Stimulated activated naive CD8-positive, alpha-beta T cell treated with anti-CD3 and anti-CD28 coated beads, Interleukin-15, Interleukin-2, amounts not matched to agents 100 ng/mL and 50 ng/mL, for 24 hours (primary cell): ENCODE results near the gene DDX4.
A peak's percentile ranks its signal among the peaks of the same experiment; 100 is the strongest.
"Not testable (repeated sequence)": the region's sequence is repeated elsewhere in the genome, so short reads cannot be mapped to it uniquely, and the experiment has no call there.

Source experiments
- H3K27ac Mint-ChIP-seq: one replicate; pipeline ENCODE4 v1.8.0; 2021; ENCODE audit warnings: mild to moderate bottlenecking, mixed read lengths
- H3K27me3 Mint-ChIP-seq: one replicate; pipeline ENCODE4 v1.8.0; 2021; ENCODE audit warnings: mixed read lengths
- H3K36me3 Mint-ChIP-seq: one replicate; pipeline ENCODE4 v1.8.0; 2021; ENCODE audit warnings: low read depth, mixed read lengths
- H3K4me1 Mint-ChIP-seq: one replicate; pipeline ENCODE4 v1.8.0; 2021; ENCODE audit warnings: low read depth, mixed read lengths
- H3K4me3 Mint-ChIP-seq: one replicate; pipeline ENCODE4 v1.8.0; 2021; ENCODE audit warnings: mild to moderate bottlenecking, mixed read lengths
- H3K9me3 Mint-ChIP-seq: one replicate; pipeline ENCODE4 v1.8.0; 2021; ENCODE audit warnings: mixed read lengths

The DDX4 gene

DNA sequence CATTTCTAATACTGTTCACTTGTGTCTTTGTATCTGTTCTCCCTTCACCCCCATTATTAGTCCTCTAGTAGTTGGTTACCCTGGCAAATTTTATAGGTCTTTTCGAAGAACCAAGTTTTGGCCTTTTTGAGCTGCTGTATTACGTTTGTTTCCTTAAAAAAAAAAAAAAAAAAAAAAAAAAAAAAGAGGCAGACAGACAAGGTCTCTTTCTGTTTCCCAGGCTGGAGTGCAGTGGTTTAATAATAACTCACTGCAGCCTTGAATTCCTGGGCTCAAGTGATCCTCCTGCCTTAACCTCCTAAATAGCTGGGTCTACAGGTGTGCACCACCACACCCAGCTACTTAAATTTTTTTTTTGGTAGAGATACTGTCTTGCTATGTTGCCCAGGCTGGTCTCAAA lies 20.9 kb downstream of the DDX4 start:
- Mint-ChIP-seq H3K27me3 (peaks cover 30% of the 10 kb centered on the region), H3K4me3 (no peak overlapping the region)

DNA sequence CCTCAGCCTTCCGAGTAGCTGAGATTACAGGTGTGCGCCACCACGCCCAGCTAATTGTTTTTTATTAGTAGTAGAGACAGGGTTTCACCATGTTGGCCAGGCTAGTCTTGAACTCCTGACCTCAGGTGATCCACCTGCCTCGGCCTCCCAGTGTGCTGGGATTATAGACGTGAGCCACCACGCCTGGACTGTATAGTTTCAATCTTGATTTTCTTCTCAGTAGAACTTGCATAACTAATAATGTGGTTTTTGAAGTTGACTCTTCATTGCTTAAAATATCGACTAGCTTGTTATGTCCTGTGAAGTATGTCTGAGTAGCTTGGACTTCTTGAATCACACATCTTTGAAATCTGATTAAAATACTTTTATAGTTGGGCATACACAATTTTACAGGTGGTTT lies 23.9 kb downstream of the DDX4 start:
- H3K27ac Mint-ChIP-seq, H3K36me3 Mint-ChIP-seq, H3K9me3 Mint-ChIP-seq, H3K4me3 Mint-ChIP-seq: not testable (repeated sequence)
- Mint-ChIP-seq H3K27me3 (peaks cover 26% of the 10 kb centered on the region), H3K4me1 (peaks cover 20% of the 10 kb centered on the region)

More for the DNA sequence above, 20.9 kb downstream of the DDX4 start:
- H3K4me1 Mint-ChIP-seq: peaks cover 14% of the 10 kb centered on the region
- no peaks in the 10 kb centered on the region for H3K36me3 Mint-ChIP-seq
- H3K9me3 Mint-ChIP-seq: no peaks in the 10 kb centered on the region
- no peak overlapping the region for H3K27ac Mint-ChIP-seq

DNA sequence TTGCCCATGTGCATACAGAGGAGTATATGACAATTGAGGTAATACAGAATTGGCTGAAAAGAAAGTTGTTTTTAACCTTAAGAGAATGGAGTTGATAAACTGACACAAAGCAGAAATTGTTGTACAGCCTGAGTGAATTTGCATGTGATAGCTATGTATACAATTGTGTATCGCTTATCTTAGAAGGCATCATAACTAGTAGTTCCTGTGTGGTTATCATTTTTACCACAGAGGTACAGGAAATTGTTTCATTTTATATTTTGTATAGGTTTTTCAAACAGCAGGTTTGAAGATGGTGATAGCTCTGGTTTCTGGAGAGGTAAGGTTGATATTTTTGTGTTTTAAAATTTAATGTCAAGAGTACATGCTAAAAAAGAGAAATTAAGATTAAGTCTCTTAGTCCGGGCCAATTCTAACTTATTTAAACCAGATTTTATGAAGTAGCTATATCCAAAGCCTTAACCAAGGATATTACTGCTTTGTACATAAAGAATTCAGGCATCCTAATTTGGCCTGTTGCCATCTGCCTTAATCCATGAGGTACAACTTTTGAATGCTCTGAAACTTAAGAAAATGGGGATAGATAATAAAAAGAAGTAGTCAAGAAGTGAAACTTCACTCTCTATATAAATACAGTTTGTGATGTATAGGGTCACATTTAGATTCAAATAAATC lies 26.0 kb downstream of the DDX4 start:
- Mint-ChIP-seq H3K27ac (no peak overlapping the region), H3K4me3 (no peak overlapping the region), H3K36me3 (no peaks in the 10 kb centered on the region), H3K9me3 (no peaks in the 10 kb centered on the region), H3K27me3 (peaks cover 26% of the 10 kb centered on the region), H3K4me1 (peaks cover 10% of the 10 kb centered on the region)

GRCh38 chr5:55768279-55768678 lies 30.4 kb downstream of the DDX4 start:
- Mint-ChIP-seq H3K36me3 (no peaks in the 10 kb centered on the region), H3K4me1 (peaks cover 27% of the 10 kb centered on the region), H3K4me3 (no peak overlapping the region), H3K9me3 (no peaks in the 10 kb centered on the region), H3K27me3 (peaks cover 10% of the 10 kb centered on the region), H3K27ac (no peak overlapping the region)

DNA sequence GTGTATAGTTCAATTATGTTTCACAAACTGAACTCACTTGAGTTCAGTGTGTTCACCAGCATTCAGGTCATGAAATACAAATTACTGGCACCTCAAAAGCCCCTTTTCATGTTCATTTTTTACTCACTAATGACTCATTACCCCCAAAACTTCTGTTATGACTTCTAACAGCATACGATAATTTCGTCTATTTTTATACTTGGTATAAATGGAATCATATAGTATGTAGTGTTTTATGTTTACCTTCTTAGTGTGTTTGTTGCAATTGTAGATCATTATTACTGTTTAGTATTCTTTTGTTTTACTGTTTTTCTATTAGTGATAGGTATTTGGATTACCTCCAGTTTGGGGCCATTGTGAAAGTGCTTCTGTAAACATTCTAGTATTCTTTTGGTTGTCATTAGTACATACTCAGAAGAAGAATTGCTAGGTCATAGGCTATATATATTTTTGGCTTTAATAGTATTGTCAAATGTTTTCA lies 33.4 kb downstream of the DDX4 start:
- Mint-ChIP-seq H3K4me1 (peaks cover 16% of the 10 kb centered on the region), H3K4me3 (peak overlapping the region; percentile 47), H3K36me3 (no peaks in the 10 kb centered on the region), H3K9me3 (no peaks in the 10 kb centered on the region), H3K27me3 (peaks cover 7% of the 10 kb centered on the region), H3K27ac (peak overlapping the region; percentile 45)

- Mint-ChIP-seq H3K9me3 (no peaks in the 10 kb centered on the region), H3K27me3 (peaks cover 12% of the 10 kb centered on the region), H3K27ac (no peak overlapping the region), H3K4me1 (peaks cover 16% of the 10 kb centered on the region), H3K36me3 (no peaks in the 10 kb centered on the region), H3K4me3 (no peak overlapping the region)
Measured at GRCh38 chr5:55773057-55773456, 35.2 kb downstream of the DDX4 start.

DNA sequence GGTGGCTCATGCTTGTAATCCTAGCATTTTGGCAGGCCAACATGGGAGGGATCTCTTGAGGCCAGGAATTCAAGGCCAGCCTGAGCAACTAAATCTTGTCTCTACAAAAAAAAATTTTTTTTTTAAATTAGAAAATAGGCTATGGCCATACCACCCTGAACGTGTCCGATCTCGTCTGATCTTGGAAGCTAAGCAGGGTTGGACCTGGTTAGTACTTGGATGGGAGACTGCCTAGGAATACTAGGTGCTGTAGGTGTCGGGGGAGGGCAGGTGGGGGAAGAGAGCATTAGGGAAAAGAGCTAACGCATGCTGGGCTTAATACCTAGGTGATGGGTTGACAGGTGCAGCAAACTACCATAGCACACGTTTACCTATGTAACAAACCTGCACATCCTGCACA lies 39.5 kb downstream of the DDX4 start:
- no peak overlapping the region for H3K4me3 Mint-ChIP-seq
- H3K9me3 Mint-ChIP-seq: no peaks in the 10 kb centered on the region
- H3K27ac Mint-ChIP-seq: no peak overlapping the region
- H3K27me3 Mint-ChIP-seq: peaks cover 16% of the 10 kb centered on the region
- no peaks in the 10 kb centered on the region for H3K36me3 Mint-ChIP-seq
- no peaks in the 10 kb centered on the region for H3K4me1 Mint-ChIP-seq

DNA sequence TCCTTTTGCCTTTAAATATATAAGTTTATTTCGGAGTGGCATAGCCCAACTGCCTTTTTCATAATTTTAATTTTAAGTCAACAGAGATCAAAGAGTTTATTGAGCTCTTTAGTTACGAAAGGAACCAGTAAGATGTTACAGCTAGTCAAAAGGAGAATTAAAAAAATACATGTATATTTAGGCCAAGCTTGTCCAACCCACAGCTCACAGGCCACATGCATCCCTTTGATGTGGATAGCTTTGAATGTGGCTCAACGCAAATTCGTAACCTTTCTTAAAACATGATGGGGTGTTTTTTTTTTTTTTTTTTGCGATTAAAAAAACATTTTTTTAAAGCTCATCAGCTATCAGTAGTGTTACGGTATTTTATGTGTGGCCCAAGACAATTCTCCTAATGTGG lies 63.1 kb downstream of the DDX4 start:
- Mint-ChIP-seq H3K4me1 (no peaks in the 10 kb centered on the region), H3K4me3 (no peak overlapping the region), H3K9me3 (no peaks in the 10 kb centered on the region), H3K27me3 (peaks cover 1% of the 10 kb centered on the region), H3K27ac (no peak overlapping the region), H3K36me3 (no peaks in the 10 kb centered on the region)

GRCh38 chr5:55808814-55809213 lies 71.0 kb downstream of the DDX4 start:
- peaks cover 21% of the 10 kb centered on the region for H3K27me3 Mint-ChIP-seq
- H3K36me3 Mint-ChIP-seq, H3K4me1 Mint-ChIP-seq, H3K9me3 Mint-ChIP-seq, H3K4me3 Mint-ChIP-seq, H3K27ac Mint-ChIP-seq: not testable (repeated sequence)

DNA sequence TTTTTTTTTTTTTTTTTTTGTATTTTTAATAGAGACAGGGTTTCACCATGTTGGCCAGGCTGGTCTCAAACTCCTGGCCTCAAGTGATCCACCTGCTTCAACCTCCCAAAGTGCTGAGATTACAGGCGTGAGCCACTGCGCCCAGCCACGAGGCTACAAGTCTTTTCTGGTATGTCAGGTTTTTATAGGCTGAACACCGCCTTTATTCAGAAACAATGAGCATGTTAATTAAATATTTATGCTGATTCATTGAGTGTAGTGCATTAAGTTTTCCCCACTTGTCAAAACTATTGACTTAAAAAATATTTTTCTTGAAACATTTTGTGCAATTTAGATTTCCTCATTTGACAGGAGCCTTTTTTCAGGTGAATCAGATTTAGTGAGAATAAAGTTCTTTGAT lies 78.1 kb downstream of the DDX4 start:
- peaks cover 40% of the 10 kb centered on the region for H3K27me3 Mint-ChIP-seq
- not testable (repeated sequence) for H3K4me3 Mint-ChIP-seq, H3K27ac Mint-ChIP-seq, H3K36me3 Mint-ChIP-seq, H3K9me3 Mint-ChIP-seq, H3K4me1 Mint-ChIP-seq

- Mint-ChIP-seq H3K4me3 (no peak overlapping the region), H3K27ac (no peak overlapping the region), H3K27me3 (peaks cover 44% of the 10 kb centered on the region), H3K4me1 (peaks cover 1% of the 10 kb centered on the region), H3K9me3 (no peaks in the 10 kb centered on the region), H3K36me3 (no peaks in the 10 kb centered on the region)
Measured at GRCh38 chr5:55816342-55816741, 78.5 kb downstream of the DDX4 start.

GRCh38 chr5:55817030-55817429 lies 79.2 kb downstream of the DDX4 start:
- no peak overlapping the region for H3K27ac Mint-ChIP-seq
- H3K9me3 Mint-ChIP-seq: no peaks in the 10 kb centered on the region
- no peak overlapping the region for H3K4me3 Mint-ChIP-seq
- peaks cover 50% of the 10 kb centered on the region for H3K27me3 Mint-ChIP-seq
- peaks cover 5% of the 10 kb centered on the region for H3K4me1 Mint-ChIP-seq
- H3K36me3 Mint-ChIP-seq: no peaks in the 10 kb centered on the region

GRCh38 chr5:55820488-55820887 lies 82.6 kb downstream of the DDX4 start:
- peaks cover 71% of the 10 kb centered on the region for H3K27me3 Mint-ChIP-seq
- H3K4me1 Mint-ChIP-seq: peaks cover 9% of the 10 kb centered on the region
- no peak overlapping the region for H3K27ac Mint-ChIP-seq
- no peaks in the 10 kb centered on the region for H3K36me3 Mint-ChIP-seq
- no peaks in the 10 kb centered on the region for H3K9me3 Mint-ChIP-seq
- no peak overlapping the region for H3K4me3 Mint-ChIP-seq

DNA sequence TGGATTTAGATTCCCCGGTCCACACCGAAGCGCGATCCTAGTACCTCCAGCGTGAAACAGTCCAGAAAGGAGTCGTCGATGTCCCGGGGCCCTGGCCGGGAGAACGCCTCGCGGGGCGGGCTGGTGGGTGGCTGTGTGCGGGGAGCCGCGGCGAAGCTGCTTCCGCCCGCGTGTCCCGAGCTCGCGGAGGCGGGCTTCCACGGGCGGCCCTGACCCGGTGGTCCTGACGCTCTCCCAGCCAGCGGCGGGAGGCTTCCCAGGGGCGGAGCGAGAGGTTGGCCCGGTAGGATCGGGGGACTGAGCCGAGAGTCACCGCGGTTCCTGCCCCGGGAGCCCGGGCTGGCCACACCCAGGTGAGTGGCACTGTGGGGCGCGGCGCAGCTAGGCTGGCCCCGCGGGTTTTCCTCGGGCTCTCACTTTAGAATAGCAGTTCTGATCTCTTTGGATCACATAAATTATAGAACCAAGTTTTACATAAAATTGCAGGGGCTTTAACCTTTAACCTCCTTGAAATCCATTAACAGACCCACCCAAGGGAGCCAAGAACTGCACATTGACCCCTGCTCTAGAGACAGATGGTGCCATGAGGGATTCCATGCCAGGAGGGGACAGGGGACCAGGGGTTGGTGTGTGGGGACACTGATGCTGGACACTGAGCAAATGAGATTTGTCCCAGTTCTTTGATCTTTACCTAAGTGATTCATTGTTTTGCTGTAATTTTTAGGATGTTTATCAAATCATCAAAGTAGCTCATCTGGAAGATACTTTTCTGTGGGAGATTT lies 84.1 kb downstream of the DDX4 start:
- H3K27me3 Mint-ChIP-seq: peaks cover 71% of the 10 kb centered on the region
- H3K36me3 Mint-ChIP-seq: no peaks in the 10 kb centered on the region
- no peak overlapping the region for H3K27ac Mint-ChIP-seq
- peaks cover 9% of the 10 kb centered on the region for H3K4me1 Mint-ChIP-seq
- no peaks in the 10 kb centered on the region for H3K9me3 Mint-ChIP-seq
- H3K4me3 Mint-ChIP-seq: peak overlapping the region; percentile 48

DNA sequence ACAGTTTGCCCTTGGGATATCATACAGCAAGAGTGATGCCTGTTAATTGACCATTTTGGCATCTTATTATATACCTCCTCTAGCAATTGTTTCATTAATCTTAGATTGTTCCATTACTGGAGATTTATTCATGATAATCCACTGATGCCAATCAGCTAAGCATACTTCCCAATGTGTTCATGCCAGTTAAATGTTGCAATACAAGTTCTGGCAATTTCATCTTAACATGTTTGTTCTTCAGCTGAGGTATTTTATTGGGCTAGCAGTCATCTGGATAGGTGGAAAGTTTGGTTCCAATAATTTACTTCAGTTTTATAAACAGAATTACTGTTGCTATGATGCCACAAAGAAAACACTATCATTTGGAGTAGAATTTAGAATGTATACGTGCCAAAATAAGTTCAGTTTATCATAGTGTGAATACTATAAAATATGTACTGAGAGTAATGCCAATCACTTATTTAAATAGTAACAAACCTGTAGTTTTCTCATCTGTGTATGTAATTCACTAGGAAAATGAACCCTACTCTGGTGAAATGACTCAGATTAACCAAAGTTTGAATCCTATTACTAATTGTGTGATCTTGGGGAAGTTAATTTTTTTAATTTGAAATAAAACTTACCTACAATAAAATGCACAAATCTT lies 85.4 kb downstream of the DDX4 start:
- H3K4me1 Mint-ChIP-seq: peaks cover 9% of the 10 kb centered on the region
- no peaks in the 10 kb centered on the region for H3K9me3 Mint-ChIP-seq
- H3K27me3 Mint-ChIP-seq: peaks cover 69% of the 10 kb centered on the region
- no peak overlapping the region for H3K27ac Mint-ChIP-seq
- H3K36me3 Mint-ChIP-seq: no peaks in the 10 kb centered on the region
- H3K4me3 Mint-ChIP-seq: no peak overlapping the region
